GM23338 (cell line): ENCODE measurements around the gene SND1.

ENCODE experiments used
- ETS1 ChIP-seq: IDR thresholded peaks from 2 replicates; pipeline ENCODE4 v1.6.1; 2016; ENCODE audit warnings: antibody characterized with exemption
- JUNB ChIP-seq: IDR thresholded peaks from one replicate; pipeline ENCODE4 v1.6.1; 2016; ENCODE audit warnings: antibody characterized with exemption; ENCODE audit not compliant: unreplicated experiment
- POLR2AphosphoS5 ChIP-seq: IDR thresholded peaks from 2 replicates; pipeline ENCODE4 v1.6.1; 2016; ENCODE audit warnings: antibody characterized with exemption, low read depth
- TF ChIP-seq, protein P1 (sequence below), 2 experiments: fragments of 200-600 bp in 1 of 2; sonication (generic) in 1 of 2; conservative IDR thresholded peaks; 2 replicates each; pipeline versions ENCODE4 v1.5.1 to v1.6.1; 2016 to 2017; ENCODE audit warnings: antibody characterized with exemption in 2 of 2, low read depth in 2 of 2, mild to moderate bottlenecking in 2 of 2, moderate library complexity in 1 of 2

DNA sequence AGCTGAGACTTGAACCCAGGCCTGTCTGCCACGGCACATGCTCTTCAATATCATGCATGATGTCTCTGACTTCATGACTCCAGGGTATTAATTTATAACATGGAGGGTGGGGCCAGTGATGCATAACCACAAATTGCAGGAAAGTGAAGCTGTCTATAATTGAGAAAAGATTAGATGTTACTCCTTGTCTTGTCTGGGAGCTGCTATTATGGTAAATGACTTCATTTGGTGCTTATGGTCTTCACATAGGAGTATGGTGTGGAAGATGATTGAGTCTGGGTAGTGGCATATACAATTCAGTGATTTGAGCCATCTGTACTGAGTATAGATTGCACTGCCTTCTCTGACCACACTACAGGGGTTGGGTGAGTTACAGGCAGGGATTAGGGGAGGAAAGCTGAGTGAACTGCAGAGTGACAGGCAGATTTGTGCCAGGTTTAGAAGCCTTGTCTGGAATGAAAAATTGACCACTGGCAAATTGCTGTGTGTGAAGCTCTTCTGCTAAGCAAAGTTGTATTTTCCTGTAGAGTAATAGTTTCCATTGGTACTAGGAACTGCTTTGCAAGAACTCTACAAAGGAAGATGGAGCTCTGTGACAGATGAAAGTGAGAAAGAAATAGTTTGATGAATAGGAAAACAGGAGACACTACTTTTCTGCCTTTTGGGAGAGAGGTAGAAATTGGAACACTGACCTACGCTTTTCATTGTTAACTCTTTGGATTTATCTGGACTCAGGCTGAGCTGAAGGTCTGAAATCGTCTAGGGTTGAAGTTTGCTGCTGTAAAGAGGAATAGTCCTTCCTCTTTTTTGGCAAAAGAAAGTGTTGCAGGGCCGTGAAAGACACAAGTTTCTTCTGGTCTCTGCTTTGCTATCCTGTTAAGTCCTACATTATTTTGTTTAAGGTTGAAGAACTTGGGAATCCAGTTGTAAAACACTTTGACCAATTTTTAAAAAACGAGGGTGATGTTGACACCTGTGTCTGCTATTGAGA is 2.7 kb downstream of the SND1 start:
- TF ChIP-seq JUNB: no peak
- TF ChIP-seq, protein P1, sequence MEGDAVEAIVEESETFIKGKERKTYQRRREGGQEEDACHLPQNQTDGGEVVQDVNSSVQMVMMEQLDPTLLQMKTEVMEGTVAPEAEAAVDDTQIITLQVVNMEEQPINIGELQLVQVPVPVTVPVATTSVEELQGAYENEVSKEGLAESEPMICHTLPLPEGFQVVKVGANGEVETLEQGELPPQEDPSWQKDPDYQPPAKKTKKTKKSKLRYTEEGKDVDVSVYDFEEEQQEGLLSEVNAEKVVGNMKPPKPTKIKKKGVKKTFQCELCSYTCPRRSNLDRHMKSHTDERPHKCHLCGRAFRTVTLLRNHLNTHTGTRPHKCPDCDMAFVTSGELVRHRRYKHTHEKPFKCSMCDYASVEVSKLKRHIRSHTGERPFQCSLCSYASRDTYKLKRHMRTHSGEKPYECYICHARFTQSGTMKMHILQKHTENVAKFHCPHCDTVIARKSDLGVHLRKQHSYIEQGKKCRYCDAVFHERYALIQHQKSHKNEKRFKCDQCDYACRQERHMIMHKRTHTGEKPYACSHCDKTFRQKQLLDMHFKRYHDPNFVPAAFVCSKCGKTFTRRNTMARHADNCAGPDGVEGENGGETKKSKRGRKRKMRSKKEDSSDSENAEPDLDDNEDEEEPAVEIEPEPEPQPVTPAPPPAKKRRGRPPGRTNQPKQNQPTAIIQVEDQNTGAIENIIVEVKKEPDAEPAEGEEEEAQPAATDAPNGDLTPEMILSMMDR (conservative IDR thresholded peaks at IDR 0.05; ENCODE audit: low read depth in 2 of 2): no peak
- no peak for TF ChIP-seq ETS1
- no peak for TF ChIP-seq POLR2AphosphoS5
